GM06990 (cell line): Measurements from ENCODE around the gene DOCK7.
A peak's percentile ranks its signal among the peaks of the same experiment; 100 is the strongest.
"Not testable (repeated sequence)": the region's sequence is repeated elsewhere in the genome, so short reads cannot be mapped to it uniquely, and the experiment has no call there.

Source experiments
- DNase-seq: peaks from one replicate; pipeline ENCODE4 v3.0.0-alpha.2; 2011; ENCODE audit not compliant: insufficient read length; ENCODE audit errors: extremely low read depth
- H3K27me3 ChIP-seq: replicated peaks from 2 replicates; pipeline ENCODE4 v1.6.0; 2011; ENCODE audit warnings: low read length; ENCODE audit not compliant: control insufficient read depth, insufficient read depth
- H3K36me3 ChIP-seq: 2 replicates; pipeline ENCODE4 v1.5.1; 2011; ENCODE audit warnings: low read length; ENCODE audit not compliant: control insufficient read depth, insufficient read depth
- H3K4me3 ChIP-seq: replicated peaks from 2 replicates; pipeline ENCODE4 v1.5.1; 2011; ENCODE audit warnings: low read depth, mild to moderate bottlenecking, control low read depth, low read length
- CTCF ChIP-seq: IDR thresholded peaks from 2 replicates; pipeline ENCODE4 v1.5.1; 2011; ENCODE audit warnings: low read length, control low read depth, mild to moderate bottlenecking, inconsistent platforms; ENCODE audit not compliant: insufficient read depth, poor library complexity, severe bottlenecking

The DOCK7 gene

DNA sequence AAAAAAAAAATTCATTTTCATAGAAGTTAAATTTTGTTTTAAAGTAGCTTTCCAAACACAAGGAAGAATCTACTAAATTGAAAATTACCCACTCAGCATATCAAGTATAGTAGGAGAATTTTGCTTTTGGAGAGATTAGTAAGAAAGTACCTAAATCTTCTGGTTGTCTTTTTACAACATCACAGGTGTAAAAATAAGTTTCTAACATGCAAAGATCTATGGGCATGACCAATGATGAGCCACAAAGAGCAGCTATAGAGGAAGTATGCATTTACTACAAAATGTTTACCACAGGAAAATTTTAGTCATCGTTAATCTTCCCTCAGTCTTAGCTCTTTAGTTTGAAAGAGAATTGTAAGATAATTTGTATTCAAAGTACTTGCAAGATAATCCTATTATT is 62.8 kb downstream of the DOCK7 start:
- Histone ChIP-seq H3K27me3 (no peaks in the 10 kb centered on the region), H3K4me3 (no peak overlapping the region), H3K36me3 (no peaks in the 10 kb centered on the region)
- TF ChIP-seq CTCF = no peak
- DNase-seq = peak; percentile 48

DNA sequence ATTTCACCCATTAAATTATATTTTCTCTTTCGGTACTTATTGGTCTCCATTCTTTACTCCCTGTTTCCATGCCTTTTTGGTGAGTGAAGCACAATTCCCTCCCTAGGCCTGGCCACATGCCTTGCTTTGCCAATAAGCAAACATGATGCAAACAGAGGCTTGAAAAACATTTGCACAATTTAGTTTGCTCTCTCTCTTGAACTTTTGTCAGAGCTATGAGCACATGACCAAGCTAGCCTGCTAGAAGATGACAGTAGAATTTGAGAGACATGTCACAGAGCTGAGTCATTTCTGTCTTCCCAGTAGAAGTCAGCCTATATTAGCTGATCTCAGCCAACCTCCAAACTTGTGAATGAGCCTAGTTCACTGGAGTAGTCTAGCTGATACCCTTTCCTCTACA is 66.3 kb downstream of the DOCK7 start:
- TF ChIP-seq CTCF = no peak
- DNase-seq = peak; percentile 24
- no peak overlapping the region for H3K4me3 ChIP-seq
- H3K36me3 ChIP-seq = no peaks in the 10 kb centered on the region
- H3K27me3 ChIP-seq = no peaks in the 10 kb centered on the region

DNA sequence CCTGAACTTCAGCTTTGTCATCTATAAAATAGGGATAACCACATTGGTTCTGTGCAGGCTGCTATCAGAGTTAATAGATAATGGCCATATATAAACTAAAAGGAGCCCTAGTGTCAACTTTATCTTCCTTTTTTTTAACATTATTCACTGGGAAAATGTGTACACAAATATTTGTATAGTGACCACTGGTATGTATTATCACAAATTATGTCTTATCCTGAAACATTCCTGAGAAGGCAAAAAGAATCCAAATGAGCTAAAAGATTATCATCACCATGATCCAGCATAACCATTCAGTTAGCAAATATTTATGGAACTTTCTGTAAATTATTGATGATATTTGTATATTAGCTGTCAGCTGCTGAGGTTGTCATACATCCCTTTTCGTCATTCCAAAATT is 74.3 kb downstream of the DOCK7 start:
- Histone ChIP-seq H3K36me3 (no peaks in the 10 kb centered on the region), H3K4me3 (no peak overlapping the region), H3K27me3 (no peaks in the 10 kb centered on the region)
- TF ChIP-seq CTCF = no peak
- no peak for DNase-seq

- no peak for TF ChIP-seq CTCF
- DNase-seq = peak; percentile 33
- no peak overlapping the region for H3K4me3 ChIP-seq
Measured at GRCh38 chr1:62613325-62613727, 74.9 kb downstream of the DOCK7 start.

DNA sequence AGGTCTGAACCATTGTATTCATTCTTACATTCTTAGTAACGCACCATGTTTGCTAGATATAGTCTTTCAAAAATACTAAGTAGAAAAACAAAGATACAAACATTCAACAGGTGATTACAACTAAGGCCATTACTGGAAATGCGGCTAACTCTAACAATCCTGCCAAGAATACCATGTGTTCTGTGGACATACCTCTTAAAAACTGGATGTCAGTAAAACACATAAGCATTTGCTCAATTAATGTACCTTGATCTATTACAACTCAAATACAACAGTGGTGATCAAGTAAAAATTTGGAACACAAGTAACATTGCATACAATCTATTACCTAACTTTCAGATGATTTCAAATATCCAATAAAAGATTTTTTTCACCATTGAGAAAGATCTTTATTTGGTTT is 75.4 kb downstream of the DOCK7 start:
- no peak for TF ChIP-seq CTCF
- no peak overlapping the region for H3K4me3 ChIP-seq
- no peaks in the 10 kb centered on the region for H3K36me3 ChIP-seq
- H3K27me3 ChIP-seq = no peaks in the 10 kb centered on the region
- no peak for DNase-seq

More at GRCh38 chr1:62613325-62613727, 74.9 kb downstream of the DOCK7 start:
- Histone ChIP-seq H3K27me3 (no peaks in the 10 kb centered on the region), H3K36me3 (no peaks in the 10 kb centered on the region)

DNA sequence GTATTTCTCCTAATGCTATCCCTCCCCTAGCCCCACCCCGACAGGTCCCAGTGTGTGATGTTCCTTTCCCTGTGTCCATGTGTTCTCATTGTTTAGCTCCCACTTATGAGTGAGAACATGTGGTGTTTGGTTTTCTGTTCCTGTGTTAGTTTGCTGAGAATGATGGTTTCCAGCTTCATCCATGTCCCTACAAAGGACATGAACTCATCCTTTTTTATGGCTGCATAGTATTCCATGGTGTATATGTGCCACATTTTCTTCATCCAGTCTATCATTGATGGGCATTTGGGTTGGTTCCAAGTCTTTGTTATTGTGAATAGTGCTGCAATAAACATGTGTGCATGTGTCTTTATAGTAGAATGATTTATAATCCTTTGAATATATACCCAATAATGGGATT is 77.6 kb downstream of the DOCK7 start:
- not testable (repeated sequence) for H3K27me3 ChIP-seq, DNase-seq, H3K4me3 ChIP-seq, H3K36me3 ChIP-seq
